HT1080 (cell line): ENCODE measurements around the gene SLC24A3. TPM values are rescaled to one million over a fixed set of nuclear protein-coding genes. Genes with fewer than 3 reads are reported as not detected.

Experiments used
- DNase-seq: peaks from one replicate; pipeline ENCODE4 v3.0.0-alpha.2; 2015; ENCODE audit warnings: low read depth
- total RNA-seq: library from RNA; depleted of rRNA; stranded (reverse); fragments of >200 nt; shearing (Covaris generic); gene quantifications from 2 replicates; pipeline ENCODE4 v1.2.3, GENCODE V29; 2014

SLC24A3 gene
- total RNA-seq, 1 experiment from 2014 or later: not detected

- DNase-seq: peak; percentile 49
Observed at GRCh38 chr20:19583532-19584175, 371.2 kb downstream of the SLC24A3 start.

DNA sequence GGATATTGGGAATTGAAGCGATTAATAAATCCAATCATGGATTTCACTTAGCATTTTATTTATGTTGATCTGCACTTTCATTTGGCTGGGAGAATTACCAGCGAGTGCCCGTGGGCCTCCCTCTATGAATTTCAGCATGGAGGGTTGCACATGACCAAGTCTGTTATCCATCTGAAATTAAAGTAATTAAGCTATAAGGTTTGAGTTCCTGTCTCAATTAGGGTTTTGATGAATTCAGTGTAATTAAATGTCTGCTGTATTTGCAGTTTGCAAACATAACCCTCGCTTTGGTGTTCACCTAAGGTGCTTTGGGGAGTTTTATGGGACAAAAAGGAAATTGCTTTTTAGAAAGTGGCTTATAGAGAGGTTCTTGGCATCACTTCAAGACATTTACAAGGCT, 375.8 kb downstream of the SLC24A3 start:
- no peak for DNase-seq

DNA sequence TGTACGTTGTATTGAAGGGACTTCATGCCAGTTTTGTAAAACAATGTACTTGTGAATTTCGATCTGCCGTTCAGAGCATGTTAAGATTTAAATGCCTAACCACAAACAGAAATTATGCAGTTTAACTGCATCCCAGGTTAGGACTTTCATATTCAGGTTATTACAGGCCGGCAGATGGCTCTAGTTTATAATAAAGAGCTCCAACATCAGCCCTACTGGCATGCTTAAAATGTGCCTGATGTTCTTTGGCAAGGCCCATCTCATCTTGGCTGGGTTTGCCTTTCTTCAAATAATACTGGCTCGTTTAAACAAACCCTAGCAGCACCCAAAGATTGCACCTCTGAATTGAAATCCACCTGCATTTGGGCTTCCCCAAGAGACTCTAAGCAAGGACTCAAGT, 376.3 kb downstream of the SLC24A3 start:
- DNase-seq: peak; percentile 18

DNA sequence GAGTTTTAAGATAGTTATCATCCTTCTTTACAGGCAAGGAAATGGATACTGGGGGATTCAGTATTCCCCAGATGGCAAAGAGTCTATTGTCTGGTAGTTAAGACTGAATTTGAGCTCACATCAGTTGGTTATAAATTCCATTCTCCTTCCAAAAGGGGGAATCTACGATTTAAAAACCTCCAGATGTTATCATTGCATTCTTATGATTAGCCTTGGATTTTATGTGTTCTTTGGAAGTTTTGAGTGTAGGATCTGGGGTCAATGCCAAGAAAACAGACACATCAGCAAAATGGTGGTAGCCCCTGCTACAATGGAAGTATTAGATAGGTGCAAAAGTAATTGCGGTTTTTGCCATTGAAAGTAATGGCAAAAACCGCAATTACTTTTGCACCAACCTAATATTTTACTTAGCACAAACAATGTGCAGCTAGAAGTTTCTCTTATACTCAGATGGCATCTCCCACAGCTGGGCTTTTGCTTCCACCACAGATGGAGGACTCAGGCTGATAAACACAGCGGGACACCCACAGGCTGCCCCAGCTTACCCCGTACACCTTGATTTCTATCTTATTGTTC, 377.4 kb downstream of the SLC24A3 start:
- DNase-seq: no peak

DNA sequence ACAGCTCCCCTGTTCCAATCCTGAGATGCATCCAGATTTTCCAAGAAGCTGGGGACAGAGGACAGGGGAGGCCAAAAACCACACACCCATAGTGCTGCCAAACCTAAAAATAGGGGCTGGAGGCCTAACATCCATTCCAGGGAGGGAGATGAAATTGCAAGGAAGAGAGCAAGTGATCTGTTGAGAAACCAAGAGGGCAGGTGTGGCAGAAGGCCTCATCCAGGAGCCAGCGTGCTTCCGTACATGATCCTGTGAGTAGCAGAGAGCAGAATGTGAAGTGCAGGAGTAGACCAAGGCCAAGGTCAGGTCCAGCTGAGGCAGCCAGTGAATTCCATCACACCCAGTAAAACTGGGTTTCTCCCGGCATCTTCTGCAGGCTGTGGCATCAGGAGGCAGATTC, 377.9 kb downstream of the SLC24A3 start:
- no peak for DNase-seq

- no peak for DNase-seq
Observed at GRCh38 chr20:19593762-19594161, 381.3 kb downstream of the SLC24A3 start.

DNA sequence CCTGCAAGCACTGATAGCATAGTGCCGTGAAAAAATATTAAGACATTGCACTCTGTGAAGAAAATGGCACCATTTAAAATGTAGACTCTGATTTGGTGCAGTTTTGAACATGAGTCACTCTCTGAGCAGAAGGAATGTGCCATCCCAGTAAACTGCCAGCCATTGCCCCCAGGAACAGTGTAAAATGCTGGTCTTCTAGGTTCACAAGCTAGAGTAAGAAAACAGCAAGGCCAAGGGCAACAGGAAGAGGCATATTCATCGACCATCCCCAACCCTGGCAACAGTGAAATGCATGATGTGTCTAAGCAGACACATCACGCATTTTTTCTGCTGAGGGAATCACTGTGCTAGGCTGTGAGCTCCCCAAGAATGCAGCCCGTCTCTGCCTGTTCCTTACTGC, 382.5 kb downstream of the SLC24A3 start:
- peak; percentile 21 for DNase-seq

GRCh38 chr20:19598117-19598850, 385.8 kb downstream of the SLC24A3 start:
- no peak for DNase-seq

DNA sequence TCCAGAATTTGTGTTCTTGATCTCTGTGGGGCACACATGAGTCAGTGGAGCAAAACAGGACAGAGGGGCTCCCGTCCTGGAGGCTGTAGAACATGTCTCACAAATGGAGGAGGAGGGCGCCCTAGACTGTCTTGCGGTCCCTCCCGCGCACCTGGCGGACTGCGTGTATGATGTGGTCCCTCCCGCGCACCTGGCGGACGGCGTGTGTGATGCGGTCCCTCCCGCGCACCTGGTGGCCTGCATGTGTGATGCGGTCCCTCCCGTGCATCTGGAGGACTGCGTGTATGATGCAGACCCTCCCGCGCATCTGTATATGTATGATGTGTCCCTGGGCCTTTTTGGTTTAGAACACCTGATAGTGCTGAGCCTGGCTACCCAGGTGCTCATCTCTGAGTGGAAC, 386.8 kb downstream of the SLC24A3 start:
- DNase-seq: no peak

DNA sequence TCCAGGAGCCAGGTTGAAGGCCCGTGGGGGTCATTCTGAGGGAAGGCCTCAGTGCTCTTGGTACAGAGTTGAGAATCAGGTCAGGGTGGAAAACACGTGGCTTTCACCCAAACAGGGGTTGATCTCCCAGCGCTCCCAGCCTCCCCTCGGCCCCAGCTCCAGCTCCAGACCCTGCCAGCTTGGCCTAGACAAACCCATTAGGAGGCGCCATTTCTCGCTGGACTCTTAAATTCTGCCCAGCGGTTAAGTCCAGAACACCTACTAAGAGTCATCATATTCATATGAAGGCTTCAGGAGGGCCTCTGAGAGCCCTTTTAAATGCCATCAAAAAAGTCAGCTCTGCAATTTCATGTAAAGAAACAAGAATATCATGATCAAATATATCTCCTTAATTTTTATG, 387.6 kb downstream of the SLC24A3 start:
- no peak for DNase-seq

GRCh38 chr20:19601126-19601810, 388.8 kb downstream of the SLC24A3 start:
- peak; percentile 33 for DNase-seq

GRCh38 chr20:19602675-19603375, 390.4 kb downstream of the SLC24A3 start:
- no peak for DNase-seq

GRCh38 chr20:19603376-19603750, 390.9 kb downstream of the SLC24A3 start:
- no peak for DNase-seq

GRCh38 chr20:19605786-19606485, 393.5 kb downstream of the SLC24A3 start:
- DNase-seq: no peak

DNA sequence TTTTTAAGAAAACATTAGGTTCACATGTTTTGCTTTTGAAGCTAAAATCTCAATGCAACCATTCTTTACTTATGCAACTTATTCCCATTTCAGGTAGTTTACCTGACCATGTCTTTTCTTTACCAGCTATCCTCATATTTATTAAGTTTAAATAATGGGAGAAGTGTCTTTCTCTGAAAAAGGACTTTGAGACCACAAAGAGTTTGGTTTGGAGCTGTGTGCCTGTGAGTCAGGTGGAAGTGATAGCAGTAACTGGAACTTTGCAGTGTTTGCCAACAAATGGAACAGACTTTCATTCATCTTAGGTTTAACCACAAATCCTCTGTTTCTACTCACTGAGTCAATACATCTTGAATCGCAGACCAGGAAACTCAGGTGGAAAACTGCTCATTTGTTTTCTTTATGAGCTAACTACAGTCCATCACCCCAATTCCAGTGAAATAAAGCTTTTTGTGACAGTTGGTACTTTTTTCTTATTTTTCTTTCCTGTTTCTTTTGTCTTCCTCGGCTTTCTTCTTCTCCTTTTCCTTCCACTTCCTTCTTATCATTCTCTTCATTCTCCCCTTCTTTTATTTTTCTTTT, 397.3 kb downstream of the SLC24A3 start:
- peak; percentile 94 for DNase-seq

DNA sequence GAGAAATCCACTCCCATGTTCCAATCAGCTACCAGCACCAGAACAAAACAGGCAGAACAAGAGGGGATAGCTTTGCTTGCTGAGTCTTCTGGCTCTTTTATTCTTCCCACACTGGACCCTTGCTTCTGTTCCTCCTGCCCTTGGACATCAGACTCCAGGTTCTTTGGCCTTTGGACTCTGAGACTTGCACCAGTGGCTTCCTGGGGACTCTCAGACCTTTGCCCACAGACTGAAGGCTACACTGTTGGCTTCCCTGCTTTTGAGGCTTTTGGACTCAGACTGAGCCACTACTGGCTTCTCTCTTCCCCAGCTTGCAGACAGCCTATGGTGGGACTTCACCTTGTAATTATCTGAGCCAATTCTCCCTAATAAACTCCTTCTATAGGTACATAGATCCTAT, 403.2 kb downstream of the SLC24A3 start:
- no peak for DNase-seq

DNA sequence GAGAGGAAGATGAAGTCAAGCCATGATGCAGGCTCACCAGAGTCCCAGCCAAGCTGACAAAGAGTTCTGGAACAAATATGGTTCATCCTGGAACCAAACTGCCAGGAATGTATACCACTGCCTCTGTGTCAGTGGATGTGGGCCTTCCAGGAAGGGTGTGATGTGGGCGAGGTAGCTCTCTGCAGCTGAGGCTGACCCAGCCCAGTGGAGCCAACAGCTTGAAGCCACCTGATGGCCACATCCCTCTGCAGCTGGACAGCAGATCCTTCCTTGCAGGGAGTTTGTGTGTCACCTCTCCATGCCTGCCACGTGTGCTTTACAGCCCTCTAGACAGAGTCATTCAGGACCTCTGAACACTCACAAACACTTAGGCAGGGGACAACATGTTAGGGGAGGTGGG, 403.6 kb downstream of the SLC24A3 start:
- DNase-seq: no peak

DNA sequence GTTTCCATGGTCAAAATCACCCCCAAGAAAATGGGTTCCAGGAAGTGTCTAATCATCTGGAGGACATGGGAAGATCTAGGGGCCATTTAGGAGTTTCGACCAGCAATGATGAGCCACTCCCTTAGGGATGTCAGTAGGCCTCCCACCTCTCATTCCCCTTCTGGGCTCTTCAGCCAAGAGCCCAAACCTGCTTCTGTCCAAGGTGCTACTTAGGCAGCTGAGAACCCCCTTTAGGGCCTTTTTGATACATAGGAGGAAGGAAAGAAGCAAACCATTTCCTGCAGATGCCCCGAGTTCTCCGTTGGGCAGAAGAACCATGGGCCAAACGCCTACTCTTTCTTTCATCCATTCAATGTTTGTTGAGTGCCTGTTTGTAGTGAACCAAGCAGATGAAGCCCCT, 404.2 kb downstream of the SLC24A3 start:
- DNase-seq: no peak

GRCh38 chr20:19617256-19617655, 404.8 kb downstream of the SLC24A3 start:
- no peak for DNase-seq

DNA sequence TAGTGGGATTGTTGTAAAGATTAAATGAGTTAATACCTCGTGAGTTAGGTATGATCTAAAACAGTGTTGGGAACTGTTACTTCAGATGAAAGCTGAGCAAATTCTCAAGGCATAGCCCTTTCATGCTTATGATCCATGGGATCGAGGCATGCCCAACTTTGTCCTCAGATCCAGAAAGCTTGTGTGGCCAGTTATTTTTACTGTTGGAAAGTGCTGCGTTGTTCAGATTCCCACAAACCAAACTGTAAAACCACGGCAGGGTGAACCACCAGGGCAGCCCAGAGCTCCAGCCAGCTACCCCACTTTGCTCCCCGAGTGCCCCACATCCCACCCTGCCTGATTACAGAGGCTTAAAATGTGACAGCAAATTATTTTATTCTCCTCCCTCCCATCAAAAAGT, 406.3 kb downstream of the SLC24A3 start:
- no peak for DNase-seq
